ENCODE measurements around the gene MTA2. TPM values are rescaled to one million over a fixed set of nuclear protein-coding genes. Genes with fewer than 3 reads are reported as not detected.

Gene MTA2
- total RNA-seq, 1 donor from 2014 or later = 68.4 TPM

DNA sequence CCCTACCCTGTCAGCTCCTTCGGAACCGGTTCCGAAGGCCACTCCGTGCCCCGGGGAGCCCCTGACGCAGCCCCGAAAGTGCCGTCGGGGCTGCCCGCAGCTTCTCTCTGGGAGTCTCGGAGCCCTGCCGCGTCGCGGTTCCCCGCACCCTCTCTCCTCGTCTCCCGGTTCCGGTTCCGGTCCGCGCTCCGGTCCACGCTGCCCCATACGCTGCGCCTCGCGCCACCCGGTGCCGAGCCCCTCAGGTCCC, 618 bp downstream of the MTA2 start:
- DNase-seq (no peak), ATAC-seq (peak; percentile 38 to 61)
- H3K9me3 ChIP-seq = no peaks in the 10 kb centered on the region
- no peak for TF ChIP-seq CTCF (IDR thresholded peaks at IDR 0.05)
- H3K27ac ChIP-seq = peak overlapping the region; percentile 99
- peaks cover 36% of the 10 kb centered on the region for H3K4me1 ChIP-seq
- peaks cover 58% of the 10 kb centered on the region for H3K36me3 ChIP-seq
- no peaks in the 10 kb centered on the region for H3K27me3 ChIP-seq (ENCODE audit: low read depth)
- H3K4me3 ChIP-seq = peak overlapping the region; percentile 99
- intact Hi-C loops (cut with DNase I) = no loop called here

GRCh38 chr11:62600367-62601121, 1.1 kb downstream of the MTA2 start:
- H3K4me3 ChIP-seq = peak overlapping the region; percentile 99
- peaks cover 58% of the 10 kb centered on the region for H3K36me3 ChIP-seq
- intact Hi-C loops (cut with DNase I) = no loop called here
- no peak for DNase-seq
- no peaks in the 10 kb centered on the region for H3K27me3 ChIP-seq (ENCODE audit: low read depth)
- no peak for ATAC-seq
- peak overlapping the region; percentile 99 for H3K27ac ChIP-seq
- no peak for TF ChIP-seq CTCF (IDR thresholded peaks at IDR 0.05)
- H3K9me3 ChIP-seq = no peaks in the 10 kb centered on the region
- peaks cover 36% of the 10 kb centered on the region for H3K4me1 ChIP-seq

DNA sequence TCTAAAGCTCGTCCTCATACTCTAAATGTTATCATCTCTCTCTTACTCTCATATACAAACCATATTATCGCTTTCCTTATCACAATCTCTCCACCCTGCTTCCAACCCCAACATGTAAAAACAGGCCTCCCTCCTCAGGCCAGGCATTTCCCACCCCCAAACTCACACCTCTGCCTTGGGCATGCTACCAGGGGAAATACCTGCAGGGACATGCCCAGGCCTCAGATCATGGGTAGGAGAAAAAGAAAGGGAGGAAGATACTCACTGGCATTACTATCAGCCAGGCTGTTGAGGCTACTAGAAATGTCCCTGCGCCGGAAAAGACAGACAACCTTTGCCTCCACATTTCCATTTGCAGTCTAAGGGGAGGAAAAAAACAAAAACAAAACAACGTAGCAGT, 1.8 kb downstream of the MTA2 start:
- intact Hi-C loops (cut with DNase I) = no loop called here
- H3K9me3 ChIP-seq = no peaks in the 10 kb centered on the region
- peaks cover 58% of the 10 kb centered on the region for H3K36me3 ChIP-seq
- DNase-seq (no peak), ATAC-seq (no peak)
- H3K27ac ChIP-seq = no peak overlapping the region
- peak overlapping the region; percentile 99 for H3K4me3 ChIP-seq
- no peaks in the 10 kb centered on the region for H3K27me3 ChIP-seq (ENCODE audit: low read depth)
- H3K4me1 ChIP-seq = peaks cover 36% of the 10 kb centered on the region
- TF ChIP-seq CTCF (IDR thresholded peaks at IDR 0.05) = no peak

GRCh38 chr11:62599069-62599696, 2.5 kb downstream of the MTA2 start:
- DNase-seq (peak; percentile 93), ATAC-seq (peak; percentile 55 to 82)
- TF ChIP-seq CTCF (IDR thresholded peaks at IDR 0.05) = no peak
- peak overlapping the region; percentile 34 for H3K27ac ChIP-seq
- peaks cover 58% of the 10 kb centered on the region for H3K36me3 ChIP-seq
- H3K4me1 ChIP-seq = peaks cover 36% of the 10 kb centered on the region
- H3K4me3 ChIP-seq = peak overlapping the region; percentile 99
- no peaks in the 10 kb centered on the region for H3K9me3 ChIP-seq
- intact Hi-C loops (cut with DNase I) = no loop called here
- H3K27me3 ChIP-seq (ENCODE audit: low read depth) = no peaks in the 10 kb centered on the region

DNA sequence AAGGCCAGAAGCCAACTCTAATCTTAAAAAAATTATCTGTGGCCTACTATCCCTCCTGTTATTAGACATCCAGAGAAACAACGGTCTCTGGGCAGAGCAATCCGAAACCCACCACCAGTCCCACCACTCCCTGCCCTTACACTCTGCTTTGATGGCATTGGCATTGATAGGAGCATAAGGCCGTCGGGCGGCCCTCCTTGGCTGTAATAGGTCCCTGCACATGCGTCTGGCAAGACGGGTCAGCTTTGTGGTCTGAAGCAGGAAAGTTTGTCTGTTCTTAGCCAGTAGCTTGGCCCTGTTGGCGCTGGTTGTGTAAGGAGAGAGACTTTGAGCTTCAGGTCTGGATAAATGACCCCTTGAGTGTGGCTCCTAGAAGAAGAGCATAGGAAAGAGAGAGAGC, 6.5 kb downstream of the MTA2 start:
- no peak for ATAC-seq
- Histone ChIP-seq H3K36me3 (peaks cover 55% of the 10 kb centered on the region), H3K4me3 (no peak overlapping the region), H3K9me3 (no peaks in the 10 kb centered on the region), H3K27me3 (ENCODE audit: low read depth) (no peaks in the 10 kb centered on the region), H3K27ac (no peak overlapping the region), H3K4me1 (peaks cover 47% of the 10 kb centered on the region)
- intact Hi-C loops (cut with DNase I) = no loop called here
- no peak for DNase-seq
- TF ChIP-seq CTCF (IDR thresholded peaks at IDR 0.05) = no peak

Data from lower lobe of right lung (tissue), 2 donors.